HG03064 (cell line): Measurements from ENCODE around the gene BAG2.

ENCODE experiments used
- ATAC-seq: cut with Tn5 transposase; IDR thresholded peaks from one replicate; pipeline ENCODE4 v1.9.1; 2021; ENCODE audit warnings: low read depth; ENCODE audit not compliant: unreplicated experiment

BAG2 gene

GRCh38 chr6:57221191-57221935 is 49.2 kb downstream of the BAG2 start:
- ATAC-seq = peak; percentile 51

DNA sequence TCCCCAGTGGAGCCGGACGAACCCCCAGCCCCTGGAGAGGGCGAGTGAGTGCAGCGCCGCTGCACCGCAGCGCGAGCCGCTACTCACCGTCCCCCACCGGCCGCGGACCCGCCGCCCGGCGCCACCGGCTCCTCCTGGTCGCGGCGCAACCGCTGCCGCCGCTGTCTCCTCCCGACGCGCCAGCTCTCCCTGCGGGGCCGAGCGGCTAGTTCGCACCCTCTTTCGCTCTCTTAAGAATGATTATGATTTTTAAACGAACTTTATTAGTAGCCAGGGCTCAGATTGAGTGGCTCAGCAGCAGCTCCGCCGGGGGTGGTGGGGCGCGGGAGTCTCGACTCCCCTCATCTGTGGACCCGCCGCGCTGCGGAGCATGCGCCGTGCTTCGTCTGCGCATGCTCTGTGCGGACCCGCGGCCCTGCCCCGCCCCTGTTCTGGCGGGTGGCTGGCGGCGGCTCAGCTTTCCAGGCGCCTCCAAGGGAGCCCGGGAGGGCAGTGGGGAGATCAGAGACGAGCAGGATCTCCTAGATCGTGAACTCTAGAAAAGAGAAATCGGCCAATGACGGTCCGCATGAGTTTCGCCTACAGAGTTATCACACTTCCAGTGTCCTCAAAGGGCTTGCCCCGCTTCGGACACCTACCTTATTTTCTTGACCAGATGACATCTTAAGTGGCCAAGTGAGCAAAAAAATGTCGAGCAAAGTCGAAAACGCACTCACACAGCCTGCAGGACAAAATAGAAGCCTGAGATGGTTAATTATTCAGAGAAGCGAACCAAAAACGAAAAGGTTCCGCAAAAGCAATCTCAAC is 50.0 kb downstream of the BAG2 start, which contains the start of gene RAB23:
TSS of gene RAB23 (minus strand) at position 372 of the 807 bp plus-strand sequence. CDS start 11,927 bp downstream, outside the sequence.
- peak; percentile 89 for ATAC-seq

DNA sequence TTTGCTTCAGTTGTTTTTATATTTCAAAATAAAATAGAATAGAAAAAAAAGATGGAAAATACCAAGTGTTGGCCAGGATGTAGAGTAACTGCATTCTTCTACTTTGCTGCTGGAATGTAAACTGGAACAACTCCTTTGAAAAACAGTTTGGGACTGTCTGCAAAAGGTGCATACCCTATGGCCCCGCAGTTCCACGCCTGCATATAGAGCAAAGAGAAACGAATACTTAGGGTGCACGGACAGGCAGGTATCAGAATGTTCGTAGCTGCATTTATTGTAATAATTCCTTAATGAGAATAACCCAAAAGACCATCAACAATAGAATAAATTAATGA is 50.6 kb downstream of the BAG2 start:
- no peak for ATAC-seq

- no peak for ATAC-seq
Measured at GRCh38 chr6:57224769-57225515, 52.8 kb downstream of the BAG2 start.

GRCh38 chr6:57226221-57226620 is 54.1 kb downstream of the BAG2 start:
- ATAC-seq = no peak
